Activated effector memory CD4-positive, alpha-beta T cell treated with anti-CD3 and anti-CD28 coated beads, Interleukin-2, amount 50 U/mL, for 16 hours (primary cell): Measurements from ENCODE around the gene CD4.

Experiments used
- DNase-seq: peaks from one replicate; pipeline ENCODE4 v3.0.0-alpha.2; 2020

CD4 gene

DNA sequence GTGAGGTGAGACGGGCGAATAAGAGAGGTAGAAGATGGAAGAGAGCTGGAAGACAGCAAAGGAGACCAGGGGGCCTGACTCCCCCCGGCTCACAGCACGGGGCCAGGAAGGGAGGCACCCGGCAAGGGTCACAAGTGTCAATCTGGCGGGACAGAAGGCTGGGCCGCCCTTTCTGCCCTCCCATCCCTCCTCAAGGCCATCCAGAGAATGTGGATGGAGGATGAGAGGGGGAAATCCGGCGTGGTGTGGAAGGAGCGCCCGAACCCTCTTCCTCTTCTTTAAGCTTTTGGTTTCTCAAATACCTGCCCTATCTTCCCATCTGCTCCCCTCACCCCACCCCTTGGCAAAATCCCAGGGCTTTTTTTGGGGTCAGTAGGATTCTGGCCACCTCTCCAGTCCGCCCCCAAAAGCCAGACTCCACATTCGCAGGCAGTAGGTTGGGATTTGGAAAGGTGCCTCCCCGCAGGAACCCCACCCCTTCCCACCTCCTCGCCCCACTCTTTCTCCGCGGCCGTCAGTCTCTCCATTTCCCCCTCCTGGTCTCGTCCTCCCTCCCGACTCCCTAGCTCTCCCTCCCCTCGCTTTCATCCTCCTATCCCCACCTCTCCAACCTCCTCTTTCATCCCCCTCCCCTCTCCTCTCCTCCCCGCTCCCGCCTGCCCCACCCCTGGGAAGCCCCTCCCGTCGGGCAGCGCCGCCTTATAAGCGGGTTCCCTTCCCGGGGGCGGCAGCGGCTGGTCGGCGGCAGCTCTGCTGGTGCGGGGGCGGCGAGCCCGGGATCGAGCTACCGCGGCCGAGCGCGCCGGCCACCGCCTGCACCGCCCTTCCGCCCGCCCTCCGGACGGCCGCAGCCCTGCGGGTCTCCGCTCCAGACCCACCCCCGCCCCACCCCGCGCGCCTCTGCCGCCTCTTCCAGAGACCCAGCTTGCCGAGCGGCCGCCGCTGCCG lies 23.4 kb upstream of the CD4 start, which contains the start of gene PTMS:
Gene PTMS (plus strand): TSS at position 730 of the 948 bp plus-strand sequence. CDS start 343 bp downstream, outside the sequence.
- DNase-seq, result peak; percentile 76

GRCh38 chr12:6766651-6767349 lies 22.5 kb upstream of the CD4 start:
- DNase-seq, result peak; percentile 86

- DNase-seq, result no peak
These were observed 21.7 kb upstream of the CD4 start for GRCh38 chr12:6767353-6768319.

DNA sequence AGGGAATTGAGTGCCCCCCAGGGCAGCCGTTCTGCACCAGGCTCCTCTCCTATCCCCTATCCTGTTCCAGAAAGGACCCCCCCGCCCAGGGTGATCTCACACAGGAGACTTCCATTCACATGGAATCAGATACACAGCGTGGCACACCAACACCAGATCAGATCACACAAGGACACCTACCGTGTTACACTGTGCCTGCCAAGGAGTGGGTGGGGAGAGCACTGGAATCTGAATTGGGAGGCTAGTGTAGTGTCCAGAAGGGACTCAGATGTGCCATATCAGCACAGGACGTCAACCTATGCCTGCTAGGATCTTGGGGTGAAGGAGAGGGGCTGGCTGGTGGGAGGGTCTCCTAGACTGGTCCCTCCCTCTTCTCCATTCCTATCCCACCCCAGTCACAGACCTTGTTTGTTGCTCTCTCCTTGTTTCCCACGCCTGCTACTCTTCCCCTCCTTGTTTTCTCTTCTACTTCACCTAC lies 20.9 kb upstream of the CD4 start:
- no peak for DNase-seq

- DNase-seq, result no peak
These were observed 20.3 kb upstream of the CD4 start for GRCh38 chr12:6768990-6769389.

GRCh38 chr12:6769666-6770065 lies 19.7 kb upstream of the CD4 start:
- DNase-seq, result no peak

- no peak for DNase-seq
These were observed 19.2 kb upstream of the CD4 start for GRCh38 chr12:6770094-6770493.

GRCh38 chr12:6770600-6770999 lies 18.7 kb upstream of the CD4 start:
- no peak for DNase-seq

DNA sequence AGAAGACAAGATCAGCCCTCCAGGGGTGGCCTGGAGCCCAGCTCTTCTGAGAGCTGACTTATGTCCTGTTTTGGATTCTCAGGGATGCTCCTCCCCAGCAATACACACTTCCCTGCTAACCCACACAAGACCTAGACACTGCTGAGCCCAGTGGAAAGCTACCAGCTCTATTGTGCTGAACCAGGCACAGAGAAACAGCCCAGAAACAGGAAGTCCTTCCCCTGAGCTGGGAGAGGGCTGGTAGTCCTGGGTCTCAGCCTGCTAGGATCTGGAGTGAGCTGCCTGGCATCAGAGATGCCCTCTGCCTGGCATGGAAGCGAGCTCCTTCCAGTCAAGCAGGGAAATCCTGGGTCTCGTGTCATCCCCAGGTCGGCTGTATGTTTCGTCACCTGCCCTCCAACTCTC lies 18.2 kb upstream of the CD4 start:
- DNase-seq, result no peak

DNA sequence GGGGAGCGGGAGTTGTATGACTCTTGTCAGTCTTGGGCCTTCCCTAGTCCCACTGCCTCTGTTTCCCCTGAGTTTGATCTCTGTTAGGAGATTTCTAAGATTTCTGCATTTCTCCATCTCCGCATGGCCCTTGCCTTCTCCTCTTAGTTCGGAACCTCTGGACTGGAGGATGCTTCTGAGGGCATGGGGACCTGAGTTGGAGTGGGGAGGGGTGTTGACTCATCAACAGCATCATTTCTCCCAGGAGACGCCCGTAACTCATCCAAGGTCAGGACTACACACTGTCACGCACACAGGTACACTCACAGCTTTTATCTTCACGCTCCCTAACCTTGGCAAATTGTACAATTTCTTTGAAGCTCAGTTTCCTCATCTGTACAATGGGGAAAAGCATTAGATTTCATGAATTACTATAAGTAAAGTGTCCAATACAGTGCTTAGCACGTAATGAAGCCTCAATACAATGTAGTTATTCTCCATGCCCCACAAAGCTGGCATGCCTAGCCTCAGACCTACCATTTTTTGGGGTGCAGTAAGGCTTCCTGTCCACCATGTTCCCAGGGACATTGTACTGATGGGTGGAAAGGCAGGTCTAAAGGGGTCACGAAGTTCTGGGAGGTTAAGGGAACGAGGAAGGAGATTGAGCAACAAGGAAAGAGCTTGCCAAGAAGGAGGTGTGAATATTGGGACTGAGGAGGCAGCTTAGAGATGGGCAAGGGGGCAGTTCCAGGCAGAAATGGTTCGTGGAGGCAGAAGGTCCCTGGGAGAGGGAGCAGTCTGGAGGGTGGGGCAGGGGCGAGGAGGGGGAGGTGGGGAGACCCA lies 17.6 kb upstream of the CD4 start:
- DNase-seq, result no peak

DNA sequence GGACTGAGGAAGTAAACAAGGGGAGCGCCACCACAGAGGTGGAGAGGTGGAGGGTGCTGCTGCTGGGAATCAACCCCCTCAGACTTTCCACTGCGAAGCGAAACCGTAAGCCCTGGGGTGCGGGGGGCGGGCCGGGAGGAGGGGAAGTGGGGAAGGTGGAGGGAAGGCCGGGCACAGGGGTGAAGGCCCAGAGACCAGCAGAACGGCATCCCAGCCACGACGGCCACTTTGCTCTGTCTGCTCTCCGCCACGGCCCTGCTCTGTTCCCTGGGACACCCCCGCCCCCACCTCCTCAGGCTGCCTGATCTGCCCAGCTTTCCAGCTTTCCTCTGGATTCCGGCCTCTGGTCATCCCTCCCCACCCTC lies 17.0 kb upstream of the CD4 start, which contains the start of gene LAG3:
Gene LAG3 (plus strand): TSS at position 190 of the 365 bp plus-strand sequence. CDS start 333 bp downstream, outside the sequence.
- DNase-seq, result peak; percentile 81

GRCh38 chr12:6772726-6773589 lies 16.4 kb upstream of the CD4 start:
- no peak for DNase-seq

DNA sequence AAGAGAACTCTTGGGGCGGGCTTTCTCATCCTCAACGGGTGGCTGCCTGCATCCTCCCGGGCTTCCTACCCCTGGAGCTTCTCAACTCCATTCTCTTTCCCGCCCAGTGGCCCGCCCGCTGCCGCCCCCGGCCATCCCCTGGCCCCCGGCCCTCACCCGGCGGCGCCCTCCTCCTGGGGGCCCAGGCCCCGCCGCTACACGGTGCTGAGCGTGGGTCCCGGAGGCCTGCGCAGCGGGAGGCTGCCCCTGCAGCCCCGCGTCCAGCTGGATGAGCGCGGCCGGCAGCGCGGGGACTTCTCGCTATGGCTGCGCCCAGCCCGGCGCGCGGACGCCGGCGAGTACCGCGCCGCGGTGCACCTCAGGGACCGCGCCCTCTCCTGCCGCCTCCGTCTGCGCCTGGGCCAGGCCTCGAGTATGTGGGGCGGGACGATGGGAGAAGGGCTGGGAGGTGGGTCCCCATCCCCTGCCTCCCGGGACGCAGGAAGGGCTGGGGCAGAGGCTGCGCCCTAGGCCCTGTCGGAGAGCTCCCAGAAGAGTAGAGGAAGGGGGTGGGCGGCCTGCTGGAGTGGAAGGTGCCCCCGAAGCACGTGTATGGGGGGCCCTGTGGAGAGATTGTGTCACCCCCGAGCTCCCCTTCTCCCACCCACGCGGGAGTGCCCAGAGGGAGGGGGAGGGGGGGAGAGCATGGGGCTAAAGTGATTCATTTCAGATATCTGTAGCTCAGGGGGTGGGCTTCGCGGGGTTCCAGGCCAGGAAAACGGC lies 15.6 kb upstream of the CD4 start:
- peak; percentile 71 for DNase-seq

DNA sequence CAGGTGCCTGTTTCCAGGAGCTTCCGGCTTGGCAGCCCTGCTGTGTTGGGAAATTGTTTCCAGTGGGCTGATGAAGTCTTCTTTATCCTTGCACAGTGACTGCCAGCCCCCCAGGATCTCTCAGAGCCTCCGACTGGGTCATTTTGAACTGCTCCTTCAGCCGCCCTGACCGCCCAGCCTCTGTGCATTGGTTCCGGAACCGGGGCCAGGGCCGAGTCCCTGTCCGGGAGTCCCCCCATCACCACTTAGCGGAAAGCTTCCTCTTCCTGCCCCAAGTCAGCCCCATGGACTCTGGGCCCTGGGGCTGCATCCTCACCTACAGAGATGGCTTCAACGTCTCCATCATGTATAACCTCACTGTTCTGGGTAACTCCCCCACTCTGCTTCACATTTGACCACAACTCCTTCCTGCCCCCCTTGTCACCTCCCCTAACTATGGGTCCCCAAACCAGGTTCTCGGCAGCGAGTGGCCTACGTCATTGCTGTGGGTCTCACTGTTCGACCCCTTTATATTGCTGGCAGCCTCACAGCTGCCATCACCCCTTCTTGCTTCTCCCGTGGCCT lies 14.7 kb upstream of the CD4 start:
- no peak for DNase-seq

- DNase-seq, result no peak
These were observed 13.8 kb upstream of the CD4 start for GRCh38 chr12:6775185-6776174.

DNA sequence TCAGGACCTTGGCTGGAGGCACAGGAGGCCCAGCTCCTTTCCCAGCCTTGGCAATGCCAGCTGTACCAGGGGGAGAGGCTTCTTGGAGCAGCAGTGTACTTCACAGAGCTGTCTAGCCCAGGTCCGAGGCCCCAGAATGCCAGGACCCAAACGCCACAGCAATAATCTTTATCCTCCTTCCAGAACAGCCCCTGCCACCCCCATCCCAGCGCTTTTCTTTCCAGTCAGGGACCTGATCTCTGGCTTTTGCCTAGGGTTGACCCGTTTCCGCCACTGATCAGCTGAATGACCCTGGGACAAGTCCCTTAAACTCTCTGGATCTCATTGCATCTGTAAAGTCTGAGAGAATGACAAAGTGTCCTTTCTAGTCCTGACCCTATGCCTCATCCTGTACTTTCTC lies 11.9 kb upstream of the CD4 start:
- no peak for DNase-seq

- no peak for DNase-seq
These were observed 11.1 kb upstream of the CD4 start for GRCh38 chr12:6778217-6778573.
